Mesendoderm (in vitro differentiated cells): Measurements from ENCODE around the gene ERC2.

Source experiments
- DNase-seq: peaks from one replicate; pipeline ENCODE4 v3.0.0; 2013
- H2AK5ac ChIP-seq: 2 replicates; pipeline ENCODE4 v1.6.1; 2013; ENCODE audit warnings: low read length, inconsistent platforms
- H2BK120ac ChIP-seq: 2 replicates; pipeline ENCODE4 v1.6.1; 2013; ENCODE audit warnings: low read depth, mild to moderate bottlenecking, low read length, moderate library complexity, mixed read lengths
- H2BK15ac ChIP-seq: replicated peaks from 2 replicates; pipeline ENCODE4 v1.6.1; 2013; ENCODE audit warnings: low read depth, mild to moderate bottlenecking, moderate library complexity
- H2BK5ac ChIP-seq: 2 replicates; pipeline ENCODE4 v1.6.1; 2013; ENCODE audit warnings: low read length, inconsistent platforms
- H3K18ac ChIP-seq: 2 replicates; pipeline ENCODE4 v1.6.1; 2013; ENCODE audit warnings: mild to moderate bottlenecking, low read length, mixed read lengths
- H3K23ac ChIP-seq: one replicate; pipeline ENCODE4 v1.6.1; 2013; ENCODE audit warnings: low read length
- H3K27ac ChIP-seq: 2 replicates; pipeline ENCODE4 v1.5.1; 2013; ENCODE audit warnings: low read depth, mild to moderate bottlenecking, inconsistent platforms, low read length, moderate library complexity
- H3K27me3 ChIP-seq: 2 replicates; pipeline ENCODE4 v1.6.1; 2013; ENCODE audit warnings: low read length, control low read depth, mild to moderate bottlenecking, inconsistent platforms; ENCODE audit not compliant: insufficient read depth, poor library complexity
- H3K36me3 ChIP-seq: 2 replicates; pipeline ENCODE4 v1.6.1; 2013; ENCODE audit warnings: low read length, inconsistent platforms; ENCODE audit not compliant: control insufficient read depth, insufficient read depth
- H3K4ac ChIP-seq: one replicate; pipeline ENCODE4 v1.6.1; 2013; ENCODE audit warnings: low read depth, mild to moderate bottlenecking, low read length, moderate library complexity
- H3K4me1 ChIP-seq: 2 replicates; pipeline ENCODE4 v1.6.1; 2013; ENCODE audit warnings: low read depth, low read length, inconsistent platforms; ENCODE audit not compliant: control insufficient read depth
- H3K4me2 ChIP-seq: 2 replicates; pipeline ENCODE4 v1.6.1; 2013; ENCODE audit warnings: low read length
- H3K4me3 ChIP-seq: 2 replicates; pipeline ENCODE4 v1.5.1; 2013; ENCODE audit warnings: mild to moderate bottlenecking, low read length
- H3K56ac ChIP-seq: one replicate; pipeline ENCODE4 v1.6.1; 2013; ENCODE audit warnings: low read length
- H3K79me1 ChIP-seq: 2 replicates; pipeline ENCODE4 v1.6.1; 2013; ENCODE audit warnings: low read length, inconsistent platforms
- H3K79me2 ChIP-seq: 2 replicates; pipeline ENCODE4 v1.6.1; 2013; ENCODE audit warnings: mild to moderate bottlenecking, low read length; ENCODE audit not compliant: control insufficient read depth, insufficient read depth
- H3K9ac ChIP-seq: 2 replicates; pipeline ENCODE4 v1.6.1; 2013; ENCODE audit warnings: low read length, inconsistent platforms
- H4K5ac ChIP-seq: one replicate; pipeline ENCODE4 v1.6.1; 2013; ENCODE audit warnings: low read length
- H4K8ac ChIP-seq: one replicate; pipeline ENCODE4 v1.6.1; 2013; ENCODE audit warnings: low read depth, mild to moderate bottlenecking, control low read depth, low read length, moderate library complexity
- WGBS: extraction: QIAGEN DNeasy Blood & Tissue Kit; methylation state at CpG from one replicate; pipeline ENCODE4 v1.1.7; 2013; ENCODE audit warnings: low lambda C conversion rate, missing lambda C conversion rate; ENCODE audit not compliant: insufficient coverage; ENCODE audit errors: extremely low coverage; 5-methylcytosine and 5-hydroxymethylcytosine counted together

ERC2 gene

DNA sequence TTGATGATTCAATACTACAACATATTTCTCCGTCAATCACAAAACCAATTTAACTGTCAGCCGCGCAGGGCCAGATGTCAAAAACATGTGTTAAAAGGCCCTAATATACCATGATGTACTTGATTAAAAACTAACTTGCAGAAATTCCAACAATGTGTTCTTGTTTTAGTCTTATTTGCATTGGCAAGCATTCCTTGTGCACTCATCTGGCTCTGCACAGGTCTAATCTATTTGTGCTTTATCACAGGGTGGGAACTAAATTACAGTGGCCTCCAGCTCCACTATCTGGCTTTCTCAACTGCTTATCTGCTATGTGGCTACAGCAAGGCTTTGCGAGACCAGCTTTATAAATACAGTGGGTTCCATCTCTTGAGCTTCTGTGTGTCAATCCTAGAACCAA is 455.5 kb downstream of the ERC2 start:
- Histone ChIP-seq H2BK5ac (no peak overlapping the region), H4K5ac (no peak overlapping the region), H3K36me3 (no peaks in the 10 kb centered on the region), H2AK5ac (no peak overlapping the region), H3K4me3 (no peak overlapping the region), H3K27me3 (no peaks in the 10 kb centered on the region), H3K4me2 (no peak overlapping the region), H3K23ac (no peak overlapping the region), H4K8ac (no peak overlapping the region), H2BK120ac (no peak overlapping the region), H3K18ac (no peak overlapping the region), H3K4me1 (no peaks in the 10 kb centered on the region), H2BK15ac (no peak overlapping the region), H3K79me1 (no peaks in the 10 kb centered on the region), H3K9ac (no peak overlapping the region), H3K27ac (no peak overlapping the region), H3K79me2 (no peaks in the 10 kb centered on the region), H3K56ac (no peak overlapping the region), H3K4ac (no peak overlapping the region)
- peak; percentile 33 for DNase-seq
- WGBS, result no CpG with 5 or more reads among the region's 4 CpGs

- DNase-seq, result no peak
- no CpG with 5 or more reads among the region's 6 CpGs for WGBS
- no peaks in the 10 kb centered on the region for H3K36me3 ChIP-seq
- H3K4me2 ChIP-seq, result no peak overlapping the region
- no peak overlapping the region for H4K8ac ChIP-seq
- no peak overlapping the region for H2BK15ac ChIP-seq
- no peak overlapping the region for H3K56ac ChIP-seq
- no peak overlapping the region for H3K4me3 ChIP-seq
- no peaks in the 10 kb centered on the region for H3K27me3 ChIP-seq
- no peaks in the 10 kb centered on the region for H3K79me1 ChIP-seq
- H3K4ac ChIP-seq, result no peak overlapping the region
- no peaks in the 10 kb centered on the region for H3K4me1 ChIP-seq
- no peak overlapping the region for H3K27ac ChIP-seq
- no peak overlapping the region for H4K5ac ChIP-seq
- no peak overlapping the region for H3K23ac ChIP-seq
- H2AK5ac ChIP-seq, result no peak overlapping the region
- no peak overlapping the region for H3K18ac ChIP-seq
- H2BK120ac ChIP-seq, result no peak overlapping the region
- no peak overlapping the region for H3K9ac ChIP-seq
- no peaks in the 10 kb centered on the region for H3K79me2 ChIP-seq
- H2BK5ac ChIP-seq, result no peak overlapping the region
Observed at GRCh38 chr3:56005196-56005805, 463.0 kb downstream of the ERC2 start.

GRCh38 chr3:56003129-56003528 is 465.1 kb downstream of the ERC2 start:
- H3K4me2 ChIP-seq, result no peak overlapping the region
- H2AK5ac ChIP-seq, result no peak overlapping the region
- H3K18ac ChIP-seq, result no peak overlapping the region
- H2BK15ac ChIP-seq, result no peak overlapping the region
- H4K5ac ChIP-seq, result no peak overlapping the region
- no peaks in the 10 kb centered on the region for H3K36me3 ChIP-seq
- H3K27ac ChIP-seq, result no peak overlapping the region
- H4K8ac ChIP-seq, result no peak overlapping the region
- H3K23ac ChIP-seq, result no peak overlapping the region
- no peaks in the 10 kb centered on the region for H3K4me1 ChIP-seq
- no peaks in the 10 kb centered on the region for H3K79me2 ChIP-seq
- no peak overlapping the region for H2BK120ac ChIP-seq
- H3K79me1 ChIP-seq, result no peaks in the 10 kb centered on the region
- H3K4me3 ChIP-seq, result no peak overlapping the region
- no peak overlapping the region for H3K9ac ChIP-seq
- no peak overlapping the region for H3K4ac ChIP-seq
- WGBS, result no CpG with 5 or more reads among the region's 3 CpGs
- H3K56ac ChIP-seq, result no peak overlapping the region
- H2BK5ac ChIP-seq, result no peak overlapping the region
- no peak for DNase-seq
- H3K27me3 ChIP-seq, result no peaks in the 10 kb centered on the region

DNA sequence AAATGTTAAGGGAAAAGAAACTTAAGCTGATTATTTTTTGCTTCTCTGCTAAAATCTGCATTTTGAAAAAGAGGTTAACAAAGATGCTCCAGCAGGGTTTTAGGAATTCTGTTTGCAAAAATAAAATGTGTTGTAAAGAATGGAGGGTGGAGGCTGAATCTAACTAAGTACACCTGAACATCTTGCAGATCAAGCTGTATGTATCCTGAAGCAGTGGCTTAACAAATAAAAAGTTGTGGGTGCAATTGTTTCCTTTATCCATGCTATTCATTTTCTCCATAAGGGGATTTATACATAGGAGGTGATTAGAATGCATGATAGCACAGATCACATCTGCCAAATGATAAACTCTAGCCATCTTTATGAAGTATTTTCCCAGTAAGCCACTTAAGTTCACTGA is 466.3 kb downstream of the ERC2 start:
- H3K79me2 ChIP-seq, result no peaks in the 10 kb centered on the region
- no peak overlapping the region for H2AK5ac ChIP-seq
- H3K4ac ChIP-seq, result no peak overlapping the region
- no peaks in the 10 kb centered on the region for H3K79me1 ChIP-seq
- H2BK120ac ChIP-seq, result no peak overlapping the region
- H3K27me3 ChIP-seq, result no peaks in the 10 kb centered on the region
- no peaks in the 10 kb centered on the region for H3K4me1 ChIP-seq
- H3K9ac ChIP-seq, result no peak overlapping the region
- no peak overlapping the region for H3K56ac ChIP-seq
- H3K27ac ChIP-seq, result no peak overlapping the region
- no peak overlapping the region for H4K5ac ChIP-seq
- no peak overlapping the region for H3K4me2 ChIP-seq
- no peak for DNase-seq
- H3K18ac ChIP-seq, result no peak overlapping the region
- no peaks in the 10 kb centered on the region for H3K36me3 ChIP-seq
- H2BK5ac ChIP-seq, result no peak overlapping the region
- no peak overlapping the region for H4K8ac ChIP-seq
- H2BK15ac ChIP-seq, result no peak overlapping the region
- no peak overlapping the region for H3K4me3 ChIP-seq
- H3K23ac ChIP-seq, result no peak overlapping the region

- Histone ChIP-seq H2AK5ac (no peak overlapping the region), H3K9ac (no peak overlapping the region), H3K4me2 (no peak overlapping the region), H3K4me1 (no peaks in the 10 kb centered on the region), H3K79me2 (no peaks in the 10 kb centered on the region), H3K56ac (no peak overlapping the region), H3K18ac (no peak overlapping the region), H3K23ac (no peak overlapping the region), H2BK120ac (no peak overlapping the region), H4K5ac (no peak overlapping the region), H2BK15ac (no peak overlapping the region), H3K36me3 (no peaks in the 10 kb centered on the region), H3K4ac (no peak overlapping the region), H4K8ac (no peak overlapping the region), H3K79me1 (no peaks in the 10 kb centered on the region), H2BK5ac (no peak overlapping the region), H3K4me3 (no peak overlapping the region), H3K27me3 (no peaks in the 10 kb centered on the region), H3K27ac (no peak overlapping the region)
- WGBS, result no CpG with 5 or more reads among the region's 4 CpGs
- DNase-seq, result no peak
Observed at GRCh38 chr3:56001537-56001936, 466.7 kb downstream of the ERC2 start.

GRCh38 chr3:55989366-55989765 is 478.9 kb downstream of the ERC2 start:
- Histone ChIP-seq H2BK15ac (no peak overlapping the region), H3K56ac (no peak overlapping the region), H3K36me3 (no peaks in the 10 kb centered on the region), H3K79me1 (no peaks in the 10 kb centered on the region), H2BK5ac (no peak overlapping the region), H4K5ac (no peak overlapping the region), H3K18ac (no peak overlapping the region), H3K4me2 (no peak overlapping the region), H3K27ac (no peak overlapping the region), H3K23ac (no peak overlapping the region), H2AK5ac (no peak overlapping the region), H3K9ac (no peak overlapping the region), H3K4ac (no peak overlapping the region), H3K4me3 (no peak overlapping the region), H3K79me2 (no peaks in the 10 kb centered on the region), H3K27me3 (no peaks in the 10 kb centered on the region), H2BK120ac (no peak overlapping the region), H3K4me1 (no peaks in the 10 kb centered on the region), H4K8ac (no peak overlapping the region)
- no peak for DNase-seq
- no CpG with 5 or more reads among the region's 2 CpGs for WGBS
